HUES48 (cell line): ENCODE measurements around the gene CHAT.

Source experiments
- H3K27ac ChIP-seq: one replicate; pipeline ENCODE4 v1.7.0; 2013; ENCODE audit warnings: low read depth, low read length, inconsistent platforms
- H3K27me3 ChIP-seq: 2 replicates; pipeline ENCODE4 v1.6.1; 2013; ENCODE audit warnings: mild to moderate bottlenecking, low read length; ENCODE audit not compliant: control insufficient read depth, insufficient read depth
- H3K36me3 ChIP-seq: 2 replicates; pipeline ENCODE4 v1.6.1; 2013; ENCODE audit warnings: low read length; ENCODE audit not compliant: control insufficient read depth, insufficient read depth
- H3K4me1 ChIP-seq: 2 replicates; pipeline ENCODE4 v1.6.1; 2013; ENCODE audit warnings: mild to moderate bottlenecking, low read length; ENCODE audit not compliant: control insufficient read depth, insufficient read depth
- H3K4me3 ChIP-seq: 2 replicates; pipeline ENCODE4 v1.5.1; 2013; ENCODE audit warnings: mild to moderate bottlenecking, low read depth, low read length
- H3K9ac ChIP-seq: 2 replicates; pipeline ENCODE4 v1.6.1; 2013; ENCODE audit warnings: mild to moderate bottlenecking, low read depth, low read length, moderate library complexity
- H3K9me3 ChIP-seq: 2 replicates; pipeline ENCODE4 v1.6.1; 2013; ENCODE audit warnings: low read length; ENCODE audit not compliant: control insufficient read depth, insufficient read depth

CHAT gene

DNA sequence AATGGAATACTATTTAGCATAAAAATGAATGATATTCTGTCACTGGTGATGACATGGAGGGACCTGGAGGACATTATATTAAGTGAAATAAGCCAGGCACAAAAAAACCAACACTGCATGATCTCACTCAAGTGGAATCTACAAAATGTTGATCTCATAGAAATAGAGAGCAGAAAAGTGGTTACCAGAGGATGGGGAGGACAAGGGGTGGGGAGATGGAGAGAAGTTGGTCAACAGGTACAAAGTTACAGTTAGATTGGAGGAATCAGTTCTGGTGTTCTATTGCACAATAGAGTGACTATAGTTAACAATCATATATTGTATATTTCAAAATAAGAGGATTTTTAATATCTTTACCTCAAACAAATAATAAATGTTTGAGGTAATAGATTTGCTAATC is 28.4 kb upstream of the CHAT start:
- no peaks in the 10 kb centered on the region for H3K9me3 ChIP-seq
- no peaks in the 10 kb centered on the region for H3K27me3 ChIP-seq
- H3K4me1 ChIP-seq, result no peaks in the 10 kb centered on the region
- no peak overlapping the region for H3K9ac ChIP-seq
- no peak overlapping the region for H3K4me3 ChIP-seq
- H3K36me3 ChIP-seq, result no peaks in the 10 kb centered on the region
- no peak overlapping the region for H3K27ac ChIP-seq

DNA sequence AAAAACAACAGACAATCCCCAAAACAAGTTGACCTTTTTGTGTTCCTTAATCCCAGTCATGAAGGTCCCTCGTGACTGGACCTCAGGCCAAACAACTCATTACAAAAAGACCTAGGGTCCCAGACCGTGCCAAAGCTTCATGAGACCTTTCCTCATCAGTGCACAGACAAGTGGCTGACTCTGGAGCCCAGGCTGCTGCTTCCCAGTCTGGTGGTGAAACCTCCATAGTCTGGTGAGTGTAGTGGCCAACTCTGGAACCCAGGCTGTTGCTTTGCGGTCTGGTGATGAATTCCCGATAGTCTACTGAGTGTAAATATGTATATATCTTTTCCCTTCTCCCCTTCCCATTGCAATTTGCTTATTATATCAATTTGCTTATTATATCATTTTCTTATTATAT is 25.9 kb upstream of the CHAT start:
- H3K9ac ChIP-seq, result no peak overlapping the region
- no peaks in the 10 kb centered on the region for H3K27me3 ChIP-seq
- H3K36me3 ChIP-seq, result no peaks in the 10 kb centered on the region

DNA sequence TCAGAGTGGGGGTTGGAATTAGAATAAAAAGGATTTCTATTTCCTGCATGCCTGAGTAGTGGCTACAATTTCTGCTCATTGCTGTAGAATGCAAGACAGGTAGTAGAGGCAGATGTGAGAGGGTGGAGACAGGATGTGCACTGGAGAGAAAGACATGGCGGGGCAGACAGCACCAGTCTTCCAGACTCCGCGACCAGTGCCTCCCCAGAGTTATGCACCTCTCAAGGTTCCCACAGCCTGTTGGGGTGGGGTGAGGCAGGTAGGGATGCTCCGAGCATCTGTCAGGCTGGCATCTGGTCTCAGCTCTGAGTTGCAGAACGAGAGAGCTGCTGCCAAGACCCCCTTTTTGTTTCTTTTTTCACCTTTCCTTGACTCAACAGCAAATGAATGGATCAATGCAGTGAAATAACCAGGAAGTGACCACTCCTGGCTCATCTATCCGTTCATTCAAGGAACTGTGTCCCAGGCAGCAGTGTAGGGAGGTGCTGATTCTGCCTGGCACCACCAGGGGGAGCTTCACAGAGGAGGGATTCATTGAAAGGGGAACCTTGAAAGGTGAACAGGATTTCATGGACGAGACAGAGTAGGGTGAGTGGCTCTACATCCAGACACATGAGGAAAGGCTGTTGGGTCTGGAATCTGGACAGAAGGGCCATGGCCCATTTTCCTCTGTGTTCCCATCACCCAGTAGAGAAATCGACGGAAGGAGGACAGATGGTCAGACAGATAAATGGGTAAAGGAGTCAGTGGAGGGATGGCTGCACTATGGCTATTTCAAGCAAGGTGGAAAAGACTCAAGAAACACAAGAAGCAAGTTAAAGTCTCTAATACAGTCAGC is 20.9 kb upstream of the CHAT start:
- no peaks in the 10 kb centered on the region for H3K4me1 ChIP-seq

More for the DNA sequence above, 25.9 kb upstream of the CHAT start:
- Histone ChIP-seq H3K4me3 (no peak overlapping the region), H3K9me3 (no peaks in the 10 kb centered on the region), H3K4me1 (no peaks in the 10 kb centered on the region), H3K27ac (no peak overlapping the region)

DNA sequence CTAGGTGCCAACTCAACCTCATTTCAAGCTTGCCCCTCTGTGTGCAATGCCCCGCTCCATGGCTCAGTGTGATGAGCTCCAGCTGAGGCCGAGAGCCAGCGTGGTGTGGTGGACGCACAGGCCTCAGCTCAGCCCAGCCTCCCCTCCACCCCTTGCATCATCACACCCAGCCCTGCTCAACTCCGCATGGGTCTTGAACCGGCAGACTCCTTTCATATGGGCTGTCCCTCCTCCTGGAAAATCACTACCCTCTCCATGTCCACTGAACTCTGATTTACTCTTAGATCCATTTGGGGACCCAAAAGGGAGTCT is 20.3 kb upstream of the CHAT start:
- no peak overlapping the region for H3K4me3 ChIP-seq
- 0 out of 2 replicates have a peak, but pooled peaks cover 3% of the 10 kb centered on the region for H3K27me3 ChIP-seq
- H3K9ac ChIP-seq, result no peak overlapping the region
- no peaks in the 10 kb centered on the region for H3K36me3 ChIP-seq
- H3K4me1 ChIP-seq, result no peaks in the 10 kb centered on the region
- H3K9me3 ChIP-seq, result no peaks in the 10 kb centered on the region
- H3K27ac ChIP-seq, result no peak overlapping the region

More for the DNA sequence above, 20.9 kb upstream of the CHAT start:
- no peaks in the 10 kb centered on the region for H3K9me3 ChIP-seq
- H3K27me3 ChIP-seq, result 0 out of 2 replicates have a peak, but pooled peaks cover 3% of the 10 kb centered on the region
- H3K36me3 ChIP-seq, result no peaks in the 10 kb centered on the region
- no peak overlapping the region for H3K27ac ChIP-seq
- H3K9ac ChIP-seq, result no peak overlapping the region
- no peak overlapping the region for H3K4me3 ChIP-seq

DNA sequence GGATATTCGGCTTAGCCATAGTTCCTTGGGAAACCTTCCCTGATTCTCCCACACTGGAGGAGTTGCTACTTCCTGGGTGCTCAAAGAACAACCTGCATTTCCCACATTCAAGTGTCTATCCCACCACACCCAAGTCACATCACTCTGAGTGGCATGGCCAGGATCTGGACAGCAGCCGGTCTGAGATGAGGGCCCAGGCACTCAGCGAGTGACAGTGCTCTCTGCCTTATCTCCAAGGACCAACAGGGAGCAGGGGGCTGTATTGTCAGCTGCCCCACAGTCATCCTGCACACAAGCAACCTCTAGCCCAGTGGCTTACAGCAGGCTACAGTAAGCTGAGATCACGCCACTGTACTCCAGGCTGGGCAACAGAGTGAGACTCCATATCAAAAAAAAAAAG is 19.8 kb upstream of the CHAT start:
- no peak overlapping the region for H3K4me3 ChIP-seq
- H3K27ac ChIP-seq, result no peak overlapping the region
- H3K27me3 ChIP-seq, result 0 out of 2 replicates have a peak, but pooled peaks cover 3% of the 10 kb centered on the region
- no peaks in the 10 kb centered on the region for H3K4me1 ChIP-seq
- no peaks in the 10 kb centered on the region for H3K9me3 ChIP-seq
- no peak overlapping the region for H3K9ac ChIP-seq
- no peaks in the 10 kb centered on the region for H3K36me3 ChIP-seq

DNA sequence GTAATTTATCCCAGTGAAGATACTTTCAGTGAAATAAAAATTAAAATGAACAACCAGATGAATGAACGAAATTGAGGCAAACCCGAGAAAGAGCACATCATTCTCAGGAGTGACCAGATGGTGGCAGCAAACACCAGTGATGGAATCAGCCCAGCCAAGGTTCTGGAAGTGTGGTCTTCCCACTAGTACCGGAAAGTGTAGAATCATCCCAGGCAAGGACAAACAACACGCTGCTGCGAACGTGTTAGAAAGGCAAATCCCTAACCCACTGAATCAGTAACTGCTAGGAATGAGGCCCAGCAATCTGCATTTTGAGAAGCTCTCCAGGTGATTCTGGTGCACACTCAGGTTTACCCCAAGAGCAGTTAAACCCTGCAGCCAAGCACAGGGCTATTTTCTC is 19.2 kb upstream of the CHAT start:
- Histone ChIP-seq H3K36me3 (no peaks in the 10 kb centered on the region), H3K27ac (no peak overlapping the region), H3K27me3 (0 out of 2 replicates have a peak, but pooled peaks cover 3% of the 10 kb centered on the region), H3K4me1 (no peaks in the 10 kb centered on the region), H3K9ac (no peak overlapping the region), H3K4me3 (no peak overlapping the region), H3K9me3 (no peaks in the 10 kb centered on the region)

DNA sequence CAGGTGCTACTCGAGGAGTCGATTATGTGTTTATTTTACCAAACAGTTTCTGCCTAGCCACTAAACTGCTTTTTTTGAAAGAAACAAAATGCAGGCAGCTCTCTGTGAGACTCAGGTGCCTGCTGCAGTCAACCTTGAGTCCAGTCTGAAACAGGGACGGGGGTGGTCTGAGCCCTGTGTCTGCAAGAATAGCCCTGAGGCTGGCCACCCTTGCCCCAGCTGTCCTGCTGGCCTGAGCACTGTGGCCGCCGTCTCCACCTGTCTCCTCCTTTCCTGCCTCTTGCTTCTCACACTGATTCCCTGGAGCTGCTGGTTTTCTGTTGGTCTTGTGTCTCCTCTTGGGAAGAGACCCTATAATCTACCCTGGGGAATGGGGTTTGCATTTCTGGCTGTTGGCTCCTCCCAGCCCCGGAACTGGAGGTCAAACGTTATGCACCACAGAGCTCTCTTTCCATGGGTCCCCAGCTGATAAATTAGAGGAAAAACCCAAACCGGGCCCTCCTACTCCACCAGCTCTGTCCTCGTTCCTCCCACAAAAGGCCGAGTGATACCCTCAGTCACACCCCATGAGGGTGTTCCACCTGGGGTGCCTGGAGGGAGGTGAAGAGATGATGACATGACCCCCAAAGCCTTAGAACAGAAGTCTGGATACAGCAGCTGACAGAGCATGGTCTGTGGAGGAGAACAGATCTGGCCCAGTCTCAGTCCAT is 18.7 kb upstream of the CHAT start:
- H3K9ac ChIP-seq, result no peak overlapping the region
- H3K36me3 ChIP-seq, result no peaks in the 10 kb centered on the region
- no peak overlapping the region for H3K4me3 ChIP-seq
- H3K27me3 ChIP-seq, result 0 out of 2 replicates have a peak, but pooled peaks cover 3% of the 10 kb centered on the region
- no peaks in the 10 kb centered on the region for H3K4me1 ChIP-seq
- H3K9me3 ChIP-seq, result no peaks in the 10 kb centered on the region
- no peak overlapping the region for H3K27ac ChIP-seq

DNA sequence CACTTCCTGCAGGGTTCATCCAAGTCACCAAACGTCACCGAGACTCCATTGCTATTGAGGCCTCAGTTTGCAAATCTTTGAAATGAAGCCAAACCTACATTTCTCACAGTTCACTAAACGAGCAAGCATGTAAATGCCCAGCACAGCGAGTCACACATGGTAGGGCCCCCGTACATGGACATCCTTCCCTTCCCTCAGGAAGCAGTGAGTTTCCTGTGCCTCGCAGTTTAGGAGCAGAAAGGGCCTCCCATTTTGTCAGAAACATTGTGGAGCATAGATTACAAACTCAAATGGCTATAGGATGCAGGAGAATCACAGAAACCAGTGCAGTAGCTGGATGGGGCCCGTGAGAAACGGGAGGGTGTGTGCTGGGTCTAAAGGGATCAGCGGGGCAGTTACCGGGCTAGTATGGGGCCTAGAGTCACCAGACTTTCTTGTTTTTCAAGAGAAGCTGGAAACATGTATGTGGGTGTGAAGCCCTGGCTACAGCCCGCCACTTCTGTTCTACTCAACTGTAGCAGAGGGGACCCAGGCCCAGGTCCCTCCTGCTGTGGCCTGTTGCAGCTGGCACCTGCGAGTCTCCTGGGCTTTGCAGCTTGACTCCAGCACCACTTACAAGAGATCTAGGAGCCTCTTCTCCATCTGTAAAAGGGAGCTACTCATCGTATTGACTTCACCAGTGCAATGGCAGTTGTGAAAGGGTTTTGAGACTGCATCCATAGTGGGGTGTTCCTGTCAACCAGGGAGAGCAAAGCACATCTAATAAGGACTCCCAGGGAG is 17.9 kb upstream of the CHAT start:
- no peaks in the 10 kb centered on the region for H3K4me1 ChIP-seq
- H3K27ac ChIP-seq, result no peak overlapping the region
- no peak overlapping the region for H3K4me3 ChIP-seq
- H3K9me3 ChIP-seq, result no peaks in the 10 kb centered on the region
- no peaks in the 10 kb centered on the region for H3K36me3 ChIP-seq
- H3K9ac ChIP-seq, result no peak overlapping the region
- H3K27me3 ChIP-seq, result 0 out of 2 replicates have a peak, but pooled peaks cover 3% of the 10 kb centered on the region

DNA sequence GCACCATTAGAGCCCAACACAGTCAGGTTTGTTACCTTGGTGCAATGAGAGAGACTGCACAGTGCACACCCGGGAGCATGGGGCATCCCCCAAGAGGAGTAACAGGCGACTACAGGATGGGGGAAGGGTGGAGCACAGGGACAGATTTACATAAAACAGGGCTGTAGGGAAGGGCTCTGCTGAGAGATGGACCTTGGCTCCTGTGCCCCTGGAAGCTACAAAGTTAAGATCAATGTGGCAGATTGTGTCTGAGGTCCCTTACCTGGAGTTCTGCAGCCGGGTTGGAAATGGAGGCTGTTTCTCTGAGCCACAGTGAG is 17.4 kb upstream of the CHAT start:
- Histone ChIP-seq H3K27me3 (0 out of 2 replicates have a peak, but pooled peaks cover 3% of the 10 kb centered on the region), H3K27ac (no peak overlapping the region), H3K36me3 (no peaks in the 10 kb centered on the region), H3K9me3 (no peaks in the 10 kb centered on the region), H3K4me1 (no peaks in the 10 kb centered on the region), H3K9ac (no peak overlapping the region), H3K4me3 (no peak overlapping the region)

DNA sequence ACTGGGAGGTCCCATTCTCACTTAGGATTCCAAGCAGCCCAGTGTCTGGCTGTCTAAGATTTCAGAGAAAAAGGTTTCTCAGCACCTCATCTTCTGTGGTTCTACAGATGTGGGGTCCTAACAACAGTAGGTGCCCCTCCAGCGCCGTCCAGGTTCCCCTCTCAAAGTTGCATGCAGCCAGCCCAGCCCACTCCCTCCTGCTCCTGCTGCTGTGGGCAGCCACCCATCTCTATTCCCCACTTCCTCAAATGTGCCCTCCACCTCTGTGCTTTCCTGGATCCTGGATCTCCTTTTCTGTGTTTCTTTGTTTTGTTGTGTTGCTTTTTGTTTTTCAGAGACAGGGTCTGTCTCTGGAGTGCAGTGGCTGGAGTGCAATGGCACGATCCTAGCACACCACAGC is 17.0 kb upstream of the CHAT start:
- Histone ChIP-seq H3K9ac (no peak overlapping the region), H3K9me3 (no peaks in the 10 kb centered on the region), H3K4me1 (no peaks in the 10 kb centered on the region), H3K36me3 (no peaks in the 10 kb centered on the region), H3K4me3 (no peak overlapping the region), H3K27me3 (peaks cover 3% of the 10 kb centered on the region; the same call in 1 of the 2 replicates), H3K27ac (no peak overlapping the region)
